ENCODE measurements around the gene CAPN15.

GRCh38 chr16:595094-595528 lies 67.6 kb downstream of the CAPN15 start:
- TF ChIP-seq POLR2AphosphoS5 (IDR thresholded peaks at IDR 0.05; ENCODE audit: low read depth, low read length) (no peak), POLR2A (IDR thresholded peaks at IDR 0.05; ENCODE audit: low read depth, low read length) (no peak)
